HG03108 (cell line): Measurements from ENCODE around the gene PSMB2.

ENCODE experiments used
- ATAC-seq: cut with Tn5 transposase; IDR thresholded peaks from one replicate; pipeline ENCODE4 v1.9.1; 2021; ENCODE audit warnings: moderate library complexity; ENCODE audit not compliant: unreplicated experiment

The PSMB2 gene

GRCh38 chr1:35644204-35644603 is 2.9 kb upstream of the PSMB2 start:
- no peak for ATAC-seq

- no peak for ATAC-seq
These were observed 1.2 kb upstream of the PSMB2 start for GRCh38 chr1:35642471-35642955.

DNA sequence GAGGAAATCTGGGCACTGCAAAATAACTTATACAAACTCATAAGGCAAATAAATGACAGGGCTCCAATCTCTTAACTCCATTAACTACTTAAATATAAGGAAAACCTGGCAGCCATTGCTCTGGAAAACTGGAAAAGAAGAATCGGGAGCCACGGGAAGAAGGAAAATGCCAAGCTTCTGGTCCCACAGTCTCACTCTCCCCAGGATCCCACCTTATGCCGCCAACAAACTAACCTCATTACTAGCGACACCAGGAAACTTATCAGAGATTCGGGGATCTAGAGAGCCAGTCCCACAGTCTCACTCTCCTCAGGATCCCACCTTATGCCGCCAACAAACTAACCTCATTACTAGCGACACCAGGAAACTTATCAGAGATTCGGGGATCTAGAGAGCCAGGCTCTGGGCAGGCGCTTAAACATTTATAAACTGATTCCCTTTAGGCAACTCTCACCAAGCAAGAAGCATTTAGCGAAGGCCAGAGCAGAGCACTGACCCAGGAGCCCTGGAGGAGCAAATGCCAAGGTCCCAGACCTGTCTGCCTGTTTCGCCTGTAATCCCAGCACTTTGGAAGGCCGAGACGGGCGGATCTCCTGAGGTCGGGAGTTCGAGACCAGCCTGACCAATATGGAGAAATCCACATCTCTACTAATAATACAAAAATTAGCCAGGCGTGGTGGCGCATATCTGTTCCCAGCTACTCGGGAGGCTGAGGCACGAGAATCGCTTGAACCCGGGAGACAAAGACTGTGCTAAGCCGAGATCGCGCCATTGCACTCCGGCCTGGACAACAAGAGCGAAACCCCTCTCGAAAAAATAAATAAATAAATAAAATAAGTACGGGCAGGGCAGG is 720 bp downstream of the PSMB2 start:
- no peak for ATAC-seq

DNA sequence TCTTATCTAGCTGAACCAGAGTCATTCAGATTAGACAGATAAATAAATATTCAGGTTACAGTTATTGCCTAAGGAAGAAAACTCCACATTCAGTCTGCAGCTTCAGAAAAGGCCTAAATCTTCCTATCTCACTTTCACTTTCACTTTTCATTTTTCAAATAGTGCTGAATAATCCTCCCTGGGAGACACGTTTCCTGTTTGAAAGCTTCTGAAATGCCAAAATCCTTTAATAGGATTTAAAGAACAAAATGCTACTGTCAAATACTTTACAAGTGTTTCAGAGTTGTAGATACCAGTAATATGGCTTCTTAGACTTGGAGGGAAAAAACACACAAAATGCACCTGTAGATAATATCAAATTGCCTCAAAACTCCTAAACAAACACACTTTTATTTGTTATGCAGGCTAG is 3.9 kb downstream of the PSMB2 start:
- ATAC-seq = no peak

- ATAC-seq = no peak
These were observed 7.8 kb downstream of the PSMB2 start for GRCh38 chr1:35633547-35633946.

- no peak for ATAC-seq
These were observed 9.9 kb downstream of the PSMB2 start for GRCh38 chr1:35631396-35631795.

GRCh38 chr1:35629051-35629450 is 12.3 kb downstream of the PSMB2 start:
- ATAC-seq = no peak

GRCh38 chr1:35623832-35624231 is 17.5 kb downstream of the PSMB2 start:
- ATAC-seq = no peak

- no peak for ATAC-seq
These were observed 18.7 kb downstream of the PSMB2 start for GRCh38 chr1:35622510-35623178.

DNA sequence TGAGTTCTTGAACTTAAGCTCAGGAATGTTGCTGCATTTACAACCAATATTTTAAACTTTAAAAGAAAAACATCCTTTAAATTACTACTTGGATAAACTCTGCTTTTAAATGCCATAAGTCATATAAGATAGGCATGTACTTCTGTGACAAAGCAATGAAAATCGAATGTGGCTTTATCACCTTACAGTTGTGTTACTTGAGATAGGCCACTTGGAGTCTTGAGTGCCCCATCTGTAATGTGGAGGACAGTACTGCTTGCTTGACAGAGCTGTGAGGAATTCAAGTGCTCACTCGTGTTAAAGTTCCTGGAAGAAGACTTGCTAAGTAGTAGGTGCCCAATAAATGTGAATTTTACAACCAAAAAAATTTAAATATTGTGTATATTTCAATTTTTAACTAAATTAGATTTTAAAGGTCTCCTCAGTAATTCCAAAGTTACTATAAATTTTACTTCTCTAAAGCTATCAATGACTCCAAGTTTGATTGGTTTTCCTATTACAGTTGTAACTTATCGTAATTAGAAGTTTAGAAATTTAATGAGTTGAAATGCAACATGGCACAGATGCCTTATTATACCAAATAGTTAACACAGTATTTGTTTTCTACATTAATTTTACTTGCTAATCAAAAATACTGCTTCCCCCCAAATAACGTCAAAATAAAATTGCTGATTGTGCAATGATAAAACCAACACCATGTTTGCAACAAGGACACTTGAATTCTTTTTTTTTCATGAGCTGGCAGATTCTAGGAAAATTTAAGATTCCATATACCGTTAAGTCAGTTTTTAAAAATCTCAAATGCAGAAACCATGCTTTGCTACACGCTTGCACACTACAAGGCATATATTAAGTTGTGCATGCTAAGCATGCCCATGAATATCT is 21.8 kb downstream of the PSMB2 start:
- ATAC-seq = no peak

DNA sequence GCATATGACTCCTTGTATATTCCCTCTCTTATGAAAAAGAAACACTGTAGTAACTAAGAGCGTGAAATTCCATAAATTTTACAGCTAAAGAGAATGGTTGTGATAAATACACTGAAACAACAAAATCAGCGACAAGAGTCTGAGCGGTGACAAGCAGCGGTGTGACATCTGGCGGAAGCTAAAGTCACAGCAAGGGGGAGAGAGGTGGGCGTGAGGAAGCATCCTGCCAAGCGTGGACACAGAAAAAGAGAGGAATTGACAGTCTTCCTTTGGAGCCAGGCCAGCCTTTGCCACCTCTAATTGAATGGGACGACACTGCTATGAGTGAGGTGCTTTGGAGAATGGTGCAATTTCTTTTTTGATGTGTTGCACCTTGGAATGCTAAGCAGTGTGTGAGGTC is 25.9 kb downstream of the PSMB2 start:
- no peak for ATAC-seq

- no peak for ATAC-seq
These were observed 29.7 kb downstream of the PSMB2 start for GRCh38 chr1:35611655-35612054.

DNA sequence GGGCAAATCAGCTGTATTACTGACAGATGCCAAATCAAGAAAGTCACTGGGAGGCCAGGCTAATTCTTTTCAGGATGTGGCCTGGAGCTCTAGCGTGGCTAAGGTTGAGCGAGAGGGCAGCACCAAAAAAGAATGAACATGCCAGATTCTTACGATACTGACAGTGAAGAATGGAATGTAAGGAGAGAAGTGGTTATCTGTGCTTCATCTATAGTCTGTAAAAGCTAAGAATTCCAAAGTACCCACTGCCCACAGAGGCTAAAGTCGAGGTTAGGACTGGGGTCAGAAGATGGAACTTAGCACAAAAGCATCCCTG is 35.5 kb downstream of the PSMB2 start:
- ATAC-seq = no peak

DNA sequence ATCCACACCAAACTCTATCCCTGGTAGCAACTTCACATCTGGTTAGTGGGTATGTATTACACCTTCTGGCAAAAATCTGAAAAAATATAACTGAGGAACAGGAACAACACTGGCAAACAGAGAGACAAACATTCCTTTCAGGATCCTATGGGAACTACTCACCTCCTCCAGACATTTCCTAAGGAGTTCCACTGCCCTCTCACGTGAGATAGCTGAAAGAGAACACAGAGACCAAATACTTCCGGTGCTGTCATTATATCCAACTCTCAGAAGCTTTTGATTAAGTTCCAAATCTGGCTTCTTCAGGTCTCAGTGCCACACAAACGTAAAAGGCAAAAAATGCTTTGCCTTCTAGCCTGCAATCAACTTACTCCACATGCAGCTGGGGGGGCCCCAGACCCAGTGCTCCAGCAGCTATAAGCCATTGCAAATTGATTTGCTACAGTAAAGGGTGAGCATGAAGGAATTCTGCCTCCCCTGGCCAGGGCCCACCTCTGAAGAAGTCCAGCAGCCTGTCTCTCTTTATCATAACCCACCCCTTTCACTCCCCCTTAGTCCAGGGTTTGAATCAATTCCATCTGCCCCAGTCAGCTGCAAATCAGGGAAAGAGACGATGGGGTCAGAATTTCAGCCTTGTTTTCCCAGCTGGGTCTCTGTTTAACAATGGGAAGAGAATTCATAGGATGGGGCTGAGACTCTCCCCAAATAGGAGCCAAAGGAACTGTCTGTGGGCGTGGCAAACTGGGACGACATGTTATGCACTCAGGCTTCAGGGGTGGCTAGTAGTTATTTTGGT is 36.1 kb downstream of the PSMB2 start:
- no peak for ATAC-seq

DNA sequence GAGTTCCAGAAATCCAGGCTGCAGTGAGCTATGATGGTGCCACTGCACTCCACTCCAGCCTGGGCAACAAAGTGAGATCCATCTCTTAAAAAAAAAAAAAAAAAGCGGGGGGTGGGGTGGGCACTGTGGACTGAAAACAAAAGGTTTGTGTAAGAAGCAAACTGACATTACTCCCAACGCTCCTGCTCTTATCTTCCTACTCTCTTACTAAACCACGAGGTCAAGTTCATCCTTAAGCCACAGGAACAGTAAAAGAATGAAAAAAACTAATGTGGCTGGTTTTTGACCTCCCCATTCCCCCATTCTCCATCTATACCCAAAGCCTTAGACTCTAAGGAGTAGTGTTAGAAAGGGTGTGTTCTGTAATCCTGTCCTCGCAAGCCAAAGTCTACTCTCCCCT is 37.4 kb downstream of the PSMB2 start:
- no peak for ATAC-seq

- ATAC-seq = no peak
These were observed 37.9 kb downstream of the PSMB2 start for GRCh38 chr1:35603468-35603867.

DNA sequence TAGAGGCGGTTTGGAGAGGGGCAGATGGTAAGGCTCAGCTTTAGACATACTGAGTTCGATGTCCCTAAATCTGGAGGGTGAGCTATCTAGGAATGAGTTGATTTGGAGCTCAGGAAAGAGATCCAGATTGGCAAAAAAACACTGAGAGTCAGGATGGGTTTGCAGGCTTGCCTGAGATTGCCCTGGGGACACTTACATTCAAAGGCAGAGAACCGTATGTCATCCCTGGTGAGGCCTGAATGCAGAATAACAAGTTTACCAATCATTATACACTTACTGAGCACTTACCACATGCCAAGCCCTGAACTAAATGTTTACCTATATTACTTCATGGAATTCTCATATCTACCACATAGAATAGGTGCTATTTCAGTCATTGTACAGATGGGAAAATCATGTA is 40.7 kb downstream of the PSMB2 start:
- no peak for ATAC-seq

- no peak for ATAC-seq
These were observed 41.9 kb downstream of the PSMB2 start for GRCh38 chr1:35599411-35599810.

DNA sequence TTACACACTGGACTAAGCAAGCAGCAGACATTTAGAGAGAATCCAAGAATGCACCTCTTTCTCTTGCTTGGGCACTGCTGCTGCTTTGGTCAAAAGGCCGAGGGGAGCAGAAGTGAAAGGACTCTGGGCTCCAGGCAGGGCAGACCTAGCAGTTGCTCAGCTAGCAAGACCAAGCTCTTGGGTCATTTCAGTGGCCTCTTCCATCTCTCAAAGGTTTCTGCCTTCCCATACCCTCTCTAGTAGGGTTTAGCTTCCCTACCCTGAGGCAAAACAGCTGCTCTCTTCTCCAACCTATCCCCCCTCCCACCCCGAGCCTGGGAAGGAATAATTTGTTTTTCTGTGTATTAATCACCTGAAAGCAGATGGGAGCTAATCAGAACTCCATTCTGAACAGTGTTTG is 42.4 kb downstream of the PSMB2 start:
- no peak for ATAC-seq

DNA sequence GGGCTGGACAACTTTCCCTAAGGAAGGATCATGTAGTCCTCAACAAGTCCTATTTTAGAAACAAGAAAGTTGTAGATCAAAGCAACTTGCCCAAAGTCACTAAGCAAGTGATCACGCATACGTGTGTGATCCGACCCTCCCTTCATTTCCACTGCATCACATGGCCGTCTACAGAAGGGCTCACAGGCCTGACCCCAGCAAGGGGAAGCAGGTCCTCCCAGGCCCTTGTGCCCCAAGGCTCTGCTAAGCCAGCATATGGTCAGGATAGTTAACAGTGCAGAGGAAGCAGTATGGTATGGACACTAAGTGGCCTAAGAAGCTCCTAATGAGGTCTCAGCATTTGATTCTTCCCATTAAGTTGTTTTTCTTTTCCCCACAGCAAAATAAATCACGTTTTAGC is 43.5 kb downstream of the PSMB2 start:
- ATAC-seq = no peak

DNA sequence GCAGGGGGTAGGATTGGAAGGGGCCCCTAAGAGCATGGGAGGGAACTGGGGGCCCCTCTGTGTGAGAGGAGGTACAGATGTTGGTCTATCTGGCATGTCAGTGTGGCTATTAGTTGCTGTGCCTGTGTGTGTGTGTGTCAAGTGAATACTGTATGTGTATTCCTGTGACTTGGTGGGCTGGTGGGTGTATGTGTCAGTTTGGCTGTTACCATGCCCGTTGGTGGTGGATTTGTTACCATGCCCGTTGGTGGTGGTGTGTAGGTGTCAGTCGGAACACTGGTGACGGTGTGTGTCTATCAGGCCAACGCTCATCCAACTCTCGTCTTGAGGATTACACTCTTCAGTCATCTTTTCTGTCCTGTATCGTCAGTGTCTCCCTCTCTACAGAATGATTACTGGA is 45.6 kb downstream of the PSMB2 start:
- no peak for ATAC-seq
